ENCODE results near the gene FTSJ3. TPM values are rescaled to one million over a fixed set of nuclear protein-coding genes. Genes with fewer than 3 reads are reported as not detected.

Gene FTSJ3
- polyA plus RNA-seq, 5 donors = 48.7 to 81.2 (median 70.0) TPM

- no peak for DNase-seq
Measured at GRCh38 chr17:63845509-63845908, 18.0 kb upstream of the FTSJ3 start.

- peak in 1 of 2 donors; percentile 45 for DNase-seq
Measured at GRCh38 chr17:63843910-63844677, 16.6 kb upstream of the FTSJ3 start.

GRCh38 chr17:63843387-63843888, 16.0 kb upstream of the FTSJ3 start:
- DNase-seq = peak; percentile 86 to 90

- DNase-seq = peak; percentile 98 to 99
Measured at GRCh38 chr17:63842540-63843386, 15.3 kb upstream of the FTSJ3 start, which contains the start of gene SMARCD2. SMARCD2 (minus strand) TSS chr17:63842685; CDS start chr17:63842674, 11 bp downstream.

- peak in 1 of 2 donors; percentile 52 for DNase-seq
Measured at GRCh38 chr17:63842173-63842539, 14.7 kb upstream of the FTSJ3 start.

- DNase-seq = peak; percentile 70 to 77
Measured at GRCh38 chr17:63841350-63842172, 14.1 kb upstream of the FTSJ3 start.

DNA sequence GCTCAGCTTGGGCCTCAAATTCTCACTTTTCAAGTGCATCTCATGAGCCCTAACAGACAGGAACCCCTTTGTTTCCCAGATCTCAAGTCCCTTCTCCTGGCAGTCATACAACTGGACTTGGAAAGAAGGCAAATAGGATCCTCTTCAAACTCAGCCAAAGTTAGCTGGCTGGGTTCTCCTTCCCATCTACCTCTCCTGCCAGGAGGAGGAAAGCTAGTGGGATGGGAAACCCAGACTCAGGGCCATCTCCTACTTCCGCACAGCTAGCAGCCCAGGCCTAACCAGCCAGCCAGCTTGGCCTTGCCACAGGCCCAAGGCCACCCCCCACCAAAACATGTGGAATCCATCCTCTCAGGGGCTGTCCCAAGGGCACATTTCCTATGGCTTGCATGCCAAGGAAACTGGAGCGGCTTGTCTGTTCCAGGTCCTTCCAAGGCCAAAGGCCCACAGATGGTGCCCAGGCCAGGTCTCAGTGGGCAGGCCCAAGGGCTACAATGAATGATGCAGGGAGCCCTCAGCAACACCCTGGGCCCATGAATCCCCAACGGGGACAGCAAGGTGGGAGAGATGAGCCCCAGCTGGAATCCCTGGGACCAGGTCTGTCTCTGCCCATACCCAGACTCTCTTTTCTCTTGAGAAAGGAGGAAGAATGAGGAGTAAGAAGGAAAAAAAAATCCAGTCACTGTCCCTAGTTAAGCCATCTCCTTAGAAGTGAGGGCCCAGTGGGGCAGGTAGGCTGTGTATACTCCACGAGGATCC, 13.3 kb upstream of the FTSJ3 start:
- DNase-seq = no peak

DNA sequence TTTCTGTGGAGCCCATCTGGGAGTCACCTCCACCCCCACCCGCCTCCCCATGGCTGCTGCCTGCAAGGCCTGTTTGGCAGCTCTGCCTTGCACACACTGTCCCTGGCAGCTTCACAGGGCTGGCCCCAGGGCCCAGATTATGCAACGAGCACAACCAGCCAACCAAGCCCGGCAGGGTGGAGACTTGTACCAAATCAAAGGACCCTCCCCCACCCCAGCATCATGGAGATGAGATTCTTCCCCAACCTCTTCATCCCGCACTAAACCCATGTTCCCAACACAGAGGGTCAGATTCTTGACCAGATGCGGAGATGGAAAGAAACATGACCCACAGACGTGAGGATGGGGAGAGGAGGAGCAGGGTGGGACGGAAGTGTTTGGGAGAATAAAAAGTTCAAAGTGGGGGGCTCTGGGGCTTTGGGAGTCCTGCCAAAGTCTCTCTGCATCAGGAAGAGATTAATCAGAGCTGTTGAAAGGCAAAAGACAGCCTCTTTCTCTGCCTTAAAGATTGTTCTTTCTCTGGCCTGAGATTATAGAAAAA, 11.2 kb upstream of the FTSJ3 start:
- peak; percentile 81 to 87 for DNase-seq

DNA sequence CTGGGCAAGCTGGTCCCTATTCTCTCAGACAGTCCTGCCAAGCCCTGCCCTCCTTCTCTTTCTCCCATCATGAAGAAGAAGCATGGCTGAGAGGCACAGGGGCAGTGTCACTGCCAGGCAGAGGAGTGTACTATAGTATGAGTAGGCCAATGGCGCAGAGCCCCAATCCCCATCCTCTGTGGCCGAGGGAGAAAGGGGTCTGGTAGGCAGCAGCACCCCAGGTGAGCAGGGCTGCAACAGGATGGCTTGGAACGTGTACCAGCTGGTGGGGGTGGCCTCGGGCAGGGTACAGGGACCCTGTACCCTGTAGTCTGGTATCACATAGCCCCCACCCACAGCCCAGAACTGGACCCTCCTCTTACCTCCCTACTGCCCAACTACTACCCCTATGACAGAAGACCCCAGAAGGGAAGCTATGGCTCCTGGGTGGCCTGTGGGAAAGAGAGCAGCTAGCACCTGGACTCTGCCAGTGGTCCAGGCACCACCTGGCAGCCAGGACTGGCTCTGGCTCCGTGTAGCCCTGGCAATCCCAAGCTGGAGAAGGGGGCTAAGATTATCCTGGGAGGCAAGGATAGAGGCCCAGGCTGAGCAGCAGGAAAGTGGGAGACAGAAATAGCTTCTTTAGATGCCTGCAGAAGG, 10.6 kb upstream of the FTSJ3 start:
- no peak for DNase-seq

DNA sequence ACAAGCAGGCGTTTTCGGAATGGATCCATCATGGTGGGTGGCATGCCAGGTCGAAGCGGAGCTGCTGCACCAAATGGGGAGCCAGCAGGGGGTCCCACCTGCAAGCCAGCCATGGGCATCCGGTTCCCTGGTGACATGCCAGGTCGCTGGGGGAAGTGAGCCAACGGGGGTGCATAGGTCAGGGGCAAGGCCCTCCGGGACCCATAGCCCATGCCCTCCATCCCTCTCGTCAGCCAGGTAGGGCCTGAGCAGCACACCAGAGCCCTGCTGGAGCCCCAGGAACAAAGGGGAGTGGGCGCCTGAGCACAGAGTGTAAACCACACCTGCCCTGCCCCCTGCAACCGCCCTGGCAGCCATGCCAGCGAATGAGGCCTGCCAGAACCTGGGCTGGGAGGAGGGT, 10.0 kb upstream of the FTSJ3 start:
- no peak for DNase-seq

DNA sequence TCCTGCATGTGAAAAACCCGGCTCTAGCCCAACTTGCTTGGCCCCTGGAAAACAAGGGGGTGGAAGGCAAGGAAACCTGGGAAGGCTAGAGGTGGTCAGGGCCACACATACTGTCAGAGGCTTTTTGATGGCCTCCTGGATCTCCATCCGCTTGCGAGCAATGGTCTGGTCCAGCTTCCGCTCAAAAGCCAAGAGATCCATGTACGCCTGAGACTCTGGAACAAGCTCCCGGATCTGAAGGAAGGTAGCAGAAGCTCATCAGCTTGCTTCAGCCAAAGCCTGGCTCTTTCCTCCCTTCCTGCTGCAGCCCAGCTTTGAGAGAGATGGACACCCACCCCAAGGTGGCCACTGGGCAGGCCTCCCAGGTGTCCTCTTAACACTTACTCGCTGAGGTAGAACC, 9.3 kb upstream of the FTSJ3 start:
- DNase-seq = no peak

- no peak for DNase-seq
Measured at GRCh38 chr17:63835167-63835720, 7.8 kb upstream of the FTSJ3 start.

GRCh38 chr17:63834431-63835166, 7.1 kb upstream of the FTSJ3 start:
- no peak for DNase-seq

DNA sequence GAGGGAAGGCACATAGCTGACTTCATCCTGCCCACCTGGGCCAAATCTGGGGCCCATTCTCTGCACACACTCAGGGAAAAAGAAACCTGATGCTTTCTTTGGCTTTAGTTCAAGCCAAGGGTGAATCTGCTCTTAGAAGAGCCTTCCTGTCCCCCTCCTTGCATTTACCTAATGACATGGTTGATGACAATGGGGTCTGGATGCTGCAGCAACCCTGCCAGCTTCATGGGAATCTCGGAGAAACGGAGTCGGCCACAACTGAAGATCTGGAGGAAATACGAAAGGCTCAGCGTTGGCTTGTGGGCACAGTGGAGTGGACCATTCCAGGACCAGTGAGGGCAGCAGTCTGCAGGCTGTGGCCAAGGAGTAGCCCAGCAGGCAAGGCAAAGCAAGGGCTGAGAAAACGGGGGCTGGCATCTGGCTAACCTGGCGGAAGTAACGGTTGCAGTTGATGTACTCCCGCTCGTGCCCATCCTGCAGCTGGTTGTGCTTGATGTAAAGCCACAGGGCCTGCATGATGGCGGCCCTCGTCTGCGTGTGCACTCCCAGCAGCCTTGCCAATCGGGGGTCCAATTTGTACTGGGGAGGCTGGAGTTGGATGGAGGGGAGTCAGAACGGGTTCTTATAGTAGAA, 6.4 kb upstream of the FTSJ3 start:
- DNase-seq = no peak

GRCh38 chr17:63833026-63833740, 5.7 kb upstream of the FTSJ3 start:
- DNase-seq = no peak

DNA sequence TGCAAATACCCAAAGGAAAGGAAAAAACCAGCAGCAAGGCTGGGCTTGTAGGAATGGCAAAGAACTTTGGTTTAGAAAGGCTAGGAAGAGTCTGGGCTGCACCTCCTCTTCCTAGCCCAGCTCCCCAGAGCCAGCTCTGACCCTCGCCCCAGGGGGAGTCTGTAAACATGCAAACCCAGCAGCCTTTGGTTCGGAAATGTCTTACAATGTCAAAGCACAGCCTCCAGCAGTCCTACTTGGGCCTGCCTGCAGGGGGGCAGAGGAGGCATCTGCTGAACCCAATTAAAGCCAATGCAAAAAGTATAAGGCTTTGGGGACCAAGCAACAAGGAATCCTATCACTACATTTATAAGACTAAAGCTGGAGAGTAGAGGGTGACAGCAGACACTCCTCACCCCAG, 5.0 kb upstream of the FTSJ3 start:
- no peak for DNase-seq

GRCh38 chr17:63832014-63832413, 4.6 kb upstream of the FTSJ3 start:
- DNase-seq = no peak

- no peak for DNase-seq
Measured at GRCh38 chr17:63831505-63831904, 4.0 kb upstream of the FTSJ3 start.

Data from right lung (tissue), 5 donors.